Measurements from ENCODE around the gene CBX1. TPM values are rescaled to one million over a fixed set of nuclear protein-coding genes. Genes with fewer than 3 reads are reported as not detected.
"Not testable (repeated sequence)": the region's sequence is repeated elsewhere in the genome, so short reads cannot be mapped to it uniquely, and the experiment has no call there.

CBX1 gene
- total RNA-seq, 2 experiments from 2014 or later: 58.6 to 66.0 TPM

DNA sequence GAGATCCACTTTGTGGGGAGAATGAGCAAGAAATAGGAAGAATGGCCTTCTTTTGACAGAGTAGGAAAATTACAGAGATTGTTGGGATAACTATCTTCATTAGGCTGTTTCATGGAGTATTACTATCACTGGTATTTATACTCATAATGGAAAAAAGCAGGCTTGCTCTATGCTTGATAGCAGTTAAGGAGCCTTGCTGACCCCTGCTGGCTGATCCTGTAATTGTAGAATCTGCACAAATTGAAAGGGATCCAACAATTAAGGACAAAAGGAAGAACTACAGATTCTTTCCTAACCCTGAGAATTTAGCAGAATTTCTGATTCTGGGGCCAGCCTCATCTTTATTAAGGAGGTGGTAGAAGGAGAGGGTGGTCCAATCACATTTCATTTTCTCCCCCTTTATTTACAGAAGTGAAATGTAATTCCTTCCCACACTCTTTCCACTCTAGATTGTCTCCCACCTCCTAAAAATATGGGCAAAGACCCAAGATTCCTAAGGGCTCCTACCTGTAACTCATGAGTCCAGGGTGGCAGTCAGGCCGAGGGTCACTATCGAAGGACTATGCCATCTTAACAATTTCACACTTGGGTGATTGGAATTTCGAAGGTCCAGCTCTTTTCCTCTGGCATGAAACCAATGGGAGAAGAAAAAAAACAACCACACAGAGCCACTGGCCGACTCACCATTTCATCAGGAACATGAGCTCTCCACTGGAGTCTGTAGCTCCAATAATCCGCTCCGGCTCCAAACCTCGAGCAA is 26.8 kb downstream of the CBX1 start:
- Mint-ChIP-seq H3K4me3 (no peak overlapping the region), H3K9me3 (ENCODE audit: low read depth) (no peaks in the 10 kb centered on the region), H3K27ac (no peak overlapping the region), H3K36me3 (ENCODE audit: low read depth) (peaks cover 23% of the 10 kb centered on the region), H3K4me1 (no peaks in the 10 kb centered on the region), H3K27me3 (no peaks in the 10 kb centered on the region)
- intact Hi-C loops (cut with DNase I, micrococcal nuclease): loop anchor here (1.0 to 2.0 kb wide), 2 partner anchors 49 to 544 kb away; no protein-coding TSS in a partner anchor
- CTCF ChIA-PET: interaction anchor here (0.6 to 9.8 kb wide), 16 partner anchors 10 to 56 kb away, joined by 3 to 123 read pairs (median 6); partner anchors contain the start of gene NFE2L1
- POLR2A ChIA-PET: no interaction called here
- ATAC-seq: peak; percentile 75
- DNase-seq: peak; percentile 86

DNA sequence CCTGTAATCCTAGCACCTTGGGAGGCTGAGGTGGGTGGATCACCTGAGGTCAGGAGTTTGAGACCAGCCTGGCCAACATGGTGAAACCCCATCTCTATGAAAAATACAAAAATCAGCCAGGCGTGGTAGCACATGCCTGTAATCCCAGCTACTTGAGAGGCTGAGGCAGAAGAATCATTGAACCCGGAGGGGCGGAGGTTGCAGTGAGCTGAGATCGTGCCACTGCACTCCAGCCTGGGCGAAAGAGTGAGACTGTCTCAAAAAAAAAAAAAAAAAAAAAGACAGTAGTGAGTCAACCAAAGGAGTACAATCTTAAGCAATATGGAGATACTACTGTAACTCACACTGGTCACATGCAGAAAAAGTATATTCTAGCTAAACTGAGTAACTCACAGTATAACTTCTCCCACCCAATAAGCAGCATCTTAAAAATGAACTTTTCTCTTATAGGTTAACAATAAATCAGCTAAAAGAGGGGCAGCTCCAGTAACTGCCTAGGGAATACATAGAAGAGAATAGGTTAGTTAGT is 27.6 kb downstream of the CBX1 start:
- CTCF ChIA-PET: interaction anchor here (0.6 to 9.8 kb wide), 19 partner anchors 8 to 153 kb away, joined by 3 to 123 read pairs (median 4); partner anchors contain the start of gene NFE2L1
- POLR2A ChIA-PET: not testable (repeated sequence)

DNA sequence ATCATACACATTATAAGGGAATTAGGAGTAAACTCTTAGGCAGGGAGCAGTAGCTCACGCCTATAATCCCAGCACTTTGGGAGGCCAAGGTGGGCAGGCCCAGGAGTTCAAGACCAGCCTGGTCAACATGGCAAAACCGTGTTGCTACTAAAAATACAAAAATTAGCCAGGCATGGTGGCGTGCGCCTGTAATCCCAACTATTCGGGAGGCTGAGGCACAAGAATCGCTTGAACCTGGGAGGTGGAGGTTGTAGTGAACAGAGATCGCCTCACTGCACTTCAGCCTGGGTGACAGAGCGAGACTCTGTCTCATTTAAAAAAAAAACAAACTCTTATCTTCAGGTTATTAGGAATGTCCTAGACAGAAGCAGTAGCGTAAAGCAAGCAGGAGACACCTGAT is 28.5 kb downstream of the CBX1 start:
- H3K27me3 Mint-ChIP-seq; H3K4me1 Mint-ChIP-seq; POLR2A ChIA-PET; DNase-seq; H3K4me3 Mint-ChIP-seq; ATAC-seq; H3K9me3 Mint-ChIP-seq (ENCODE audit: low read depth); H3K27ac Mint-ChIP-seq; intact Hi-C loops (cut with DNase I, micrococcal nuclease): not testable (repeated sequence)
- CTCF ChIA-PET: interaction anchor here (0.6 to 9.8 kb wide), 10 partner anchors 9 to 52 kb away, joined by 3 to 123 read pairs (median 4); partner anchors contain the start of gene NFE2L1
- peaks cover 29% of the 10 kb centered on the region for H3K36me3 Mint-ChIP-seq (ENCODE audit: low read depth)

More for the DNA sequence above, 27.6 kb downstream of the CBX1 start:
- H3K27ac Mint-ChIP-seq; DNase-seq; H3K27me3 Mint-ChIP-seq; H3K4me3 Mint-ChIP-seq; H3K4me1 Mint-ChIP-seq; ATAC-seq; H3K9me3 Mint-ChIP-seq (ENCODE audit: low read depth): not testable (repeated sequence)
- peaks cover 25% of the 10 kb centered on the region for H3K36me3 Mint-ChIP-seq (ENCODE audit: low read depth)
- intact Hi-C loops (cut with DNase I, micrococcal nuclease): loop anchor here (1.0 to 2.0 kb wide), 2 partner anchors 48 to 545 kb away; no protein-coding TSS in a partner anchor

DNA sequence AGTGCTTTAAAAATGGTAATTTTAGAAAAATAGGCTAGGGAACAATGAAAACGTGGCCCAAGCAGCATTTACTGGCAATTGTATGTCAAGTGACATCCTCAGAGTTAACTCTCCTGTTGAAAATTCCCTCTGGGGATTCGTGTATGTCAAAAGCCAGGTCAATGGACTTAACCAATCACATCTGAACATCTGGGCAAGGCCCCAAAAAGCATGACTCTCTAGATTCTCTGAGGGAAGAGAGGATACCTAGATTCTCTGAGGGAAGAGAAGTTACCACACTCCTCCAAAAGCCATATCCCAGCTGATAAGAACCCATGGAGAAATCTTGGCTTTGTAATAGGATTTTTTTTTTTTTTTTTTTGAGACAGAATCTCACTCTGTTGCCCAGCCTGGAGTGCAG is 29.6 kb downstream of the CBX1 start:
- no peaks in the 10 kb centered on the region for H3K4me1 Mint-ChIP-seq
- POLR2A ChIA-PET: no interaction called here

DNA sequence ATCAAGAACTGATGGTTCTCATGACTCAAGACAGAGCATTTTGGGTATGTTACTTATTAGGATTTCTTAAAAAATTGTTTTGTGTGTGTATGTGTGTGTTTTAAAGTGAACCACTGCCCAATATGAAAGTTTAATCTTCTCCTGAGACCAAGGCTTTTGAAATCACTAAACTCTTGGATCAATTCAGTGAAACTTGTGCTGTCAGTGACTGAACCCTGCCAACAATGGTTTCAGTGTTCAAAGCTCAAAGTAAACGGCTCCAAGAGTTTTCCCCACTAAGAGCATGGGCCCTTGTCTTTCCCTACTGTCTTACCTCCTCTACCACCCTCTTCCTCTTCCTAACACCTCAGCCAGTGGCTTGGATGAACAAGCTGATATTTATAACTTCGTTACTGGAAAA is 31.1 kb downstream of the CBX1 start:
- ChIA-PET CTCF (no interaction called here), POLR2A (no interaction called here)
- H3K27me3 Mint-ChIP-seq: no peaks in the 10 kb centered on the region
- intact Hi-C loops (cut with DNase I, micrococcal nuclease): no loop called here
- H3K4me1 Mint-ChIP-seq: no peaks in the 10 kb centered on the region
- no peak overlapping the region for H3K27ac Mint-ChIP-seq
- no peak overlapping the region for H3K4me3 Mint-ChIP-seq
- ATAC-seq (no peak), DNase-seq (no peak)
- H3K9me3 Mint-ChIP-seq (ENCODE audit: low read depth): no peaks in the 10 kb centered on the region
- peaks cover 38% of the 10 kb centered on the region for H3K36me3 Mint-ChIP-seq (ENCODE audit: low read depth)

More for the DNA sequence above, 29.6 kb downstream of the CBX1 start:
- CTCF ChIA-PET: interaction anchor here (0.8 to 9.8 kb wide), 6 partner anchors 10 to 93 kb away, joined by 3 to 123 read pairs (median 4); partner anchors contain the start of gene NFE2L1
- intact Hi-C loops (cut with DNase I, micrococcal nuclease): no loop called here
- Mint-ChIP-seq H3K9me3 (ENCODE audit: low read depth) (no peaks in the 10 kb centered on the region), H3K4me3 (no peak overlapping the region), H3K27ac (no peak overlapping the region), H3K27me3 (no peaks in the 10 kb centered on the region), H3K36me3 (ENCODE audit: low read depth) (peaks cover 34% of the 10 kb centered on the region)
- no peak for DNase-seq
- no peak for ATAC-seq

DNA sequence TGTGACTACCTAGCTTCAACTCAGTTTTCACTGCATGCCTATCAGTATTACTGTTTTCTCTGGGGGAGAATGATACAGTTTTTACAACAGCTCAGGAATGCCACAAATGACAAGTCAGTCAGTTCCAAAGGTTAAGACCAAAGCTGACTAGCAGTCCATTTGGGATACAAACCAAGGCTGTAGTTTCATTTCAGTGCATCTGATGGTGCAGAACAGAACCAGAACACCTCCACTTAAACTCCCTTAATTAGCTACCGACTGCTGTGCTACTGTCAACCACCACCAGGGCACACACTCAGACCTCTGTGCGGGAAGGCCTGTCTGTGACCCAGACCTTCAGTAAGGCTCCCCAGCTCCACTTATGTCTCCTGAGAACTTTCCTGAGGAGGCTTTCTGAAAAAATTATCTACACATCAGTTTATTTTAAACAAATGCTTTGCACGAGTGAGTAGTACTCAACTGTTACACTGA is 32.8 kb downstream of the CBX1 start:
- Mint-ChIP-seq H3K4me3 (no peak overlapping the region), H3K27ac (no peak overlapping the region), H3K36me3 (ENCODE audit: low read depth) (peaks cover 43% of the 10 kb centered on the region), H3K27me3 (no peaks in the 10 kb centered on the region), H3K9me3 (ENCODE audit: low read depth) (no peaks in the 10 kb centered on the region), H3K4me1 (peaks cover 2% of the 10 kb centered on the region)
- intact Hi-C loops (cut with DNase I, micrococcal nuclease): no loop called here
- DNase-seq (peak; percentile 36), ATAC-seq (peak; percentile 78)
- ChIA-PET CTCF (interaction anchor here (0.6 to 4.4 kb wide), 23 partner anchors 8 to 174 kb away, joined by 3 to 33 read pairs (median 3); no protein-coding TSS in a partner anchor), POLR2A (interaction anchor here (0.7 kb wide), 1 partner anchor 83 kb away, joined by 3 read pairs; no protein-coding TSS in a partner anchor)

DNA sequence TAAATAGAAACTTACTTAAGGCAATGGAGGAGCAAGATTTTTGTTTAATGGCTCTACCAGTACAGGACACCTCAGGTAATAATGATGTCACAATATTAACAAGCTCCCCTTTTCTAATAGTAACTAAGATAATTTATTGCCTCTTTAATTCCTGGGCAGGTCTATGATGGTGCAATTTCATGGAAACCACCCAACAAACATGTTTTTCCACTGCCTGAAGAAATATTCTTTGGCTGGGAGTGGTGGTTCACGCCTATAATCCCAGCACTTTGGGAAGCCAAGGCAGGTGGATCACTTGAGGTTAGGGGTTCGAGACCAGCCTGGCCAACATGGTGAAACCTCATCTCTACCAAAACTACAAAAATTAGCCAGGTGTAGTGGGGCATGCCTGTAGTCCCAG is 33.5 kb downstream of the CBX1 start:
- H3K9me3 Mint-ChIP-seq (ENCODE audit: low read depth); POLR2A ChIA-PET; H3K4me1 Mint-ChIP-seq; DNase-seq; ATAC-seq; H3K4me3 Mint-ChIP-seq; intact Hi-C loops (cut with DNase I, micrococcal nuclease); H3K27me3 Mint-ChIP-seq; H3K27ac Mint-ChIP-seq: not testable (repeated sequence)
- CTCF ChIA-PET: interaction anchor here (0.7 to 4.4 kb wide), 20 partner anchors 9 to 175 kb away, joined by 3 to 33 read pairs (median 4); no protein-coding TSS in a partner anchor
- peaks cover 40% of the 10 kb centered on the region for H3K36me3 Mint-ChIP-seq (ENCODE audit: low read depth)

DNA sequence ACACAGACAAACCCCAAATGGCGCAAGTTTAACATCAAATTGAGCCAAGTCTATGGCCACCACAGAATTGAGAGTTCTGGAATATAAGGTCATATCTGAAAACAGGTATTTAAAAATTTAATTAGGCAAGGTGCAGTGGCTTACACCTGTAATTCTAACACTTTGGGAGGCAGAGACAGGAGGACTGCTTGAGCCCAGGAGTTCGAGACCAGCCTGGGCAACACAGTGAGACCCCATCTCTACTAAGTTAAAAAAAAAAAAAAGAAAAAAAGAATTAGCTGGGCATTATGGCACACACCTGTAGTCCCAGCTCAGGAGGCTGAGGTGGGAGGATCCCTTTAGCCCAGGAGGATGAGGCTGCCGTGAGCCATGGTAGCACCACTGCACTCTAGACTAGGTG is 34.0 kb downstream of the CBX1 start:
- Mint-ChIP-seq H3K9me3 (ENCODE audit: low read depth) (no peaks in the 10 kb centered on the region), H3K4me3 (no peak overlapping the region), H3K36me3 (ENCODE audit: low read depth) (peaks cover 44% of the 10 kb centered on the region), H3K4me1 (peaks cover 2% of the 10 kb centered on the region), H3K27me3 (no peaks in the 10 kb centered on the region), H3K27ac (no peak overlapping the region)
- ChIA-PET POLR2A (no interaction called here), CTCF (interaction anchor here (0.7 to 4.4 kb wide), 9 partner anchors 9 to 119 kb away, joined by 3 to 33 read pairs (median 6); no protein-coding TSS in a partner anchor)
- DNase-seq: no peak
- no peak for ATAC-seq
- intact Hi-C loops (cut with DNase I, micrococcal nuclease): no loop called here

DNA sequence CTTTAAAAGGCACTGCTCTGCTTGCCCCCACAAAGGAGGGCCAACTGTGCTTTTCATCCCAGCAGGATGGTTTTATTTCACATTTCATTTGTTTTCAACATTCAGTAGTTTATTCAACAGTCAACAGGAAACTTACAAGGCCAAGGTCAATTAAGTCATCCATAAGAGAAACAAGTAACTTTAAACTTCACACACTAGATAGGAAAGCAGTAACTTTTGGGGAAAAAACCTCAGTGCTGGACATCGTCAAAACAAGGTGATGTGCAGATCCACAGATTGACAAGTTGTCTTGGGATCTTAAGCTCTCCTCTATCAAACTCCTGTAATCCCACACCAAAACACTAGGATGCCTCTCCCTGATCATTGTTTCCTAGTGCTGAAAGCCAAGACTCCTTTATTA is 34.6 kb downstream of the CBX1 start:
- Mint-ChIP-seq H3K36me3 (ENCODE audit: low read depth) (peaks cover 44% of the 10 kb centered on the region), H3K4me1 (peaks cover 2% of the 10 kb centered on the region), H3K27me3 (no peaks in the 10 kb centered on the region), H3K27ac (peak overlapping the region; percentile 38), H3K4me3 (no peak overlapping the region), H3K9me3 (ENCODE audit: low read depth) (no peaks in the 10 kb centered on the region)
- intact Hi-C loops (cut with DNase I, micrococcal nuclease): no loop called here
- ChIA-PET POLR2A (interaction anchor here (0.6 kb wide), 1 partner anchor 51 kb away, joined by 3 read pairs; no protein-coding TSS in a partner anchor), CTCF (interaction anchor here (1.0 to 4.4 kb wide), 6 partner anchors 8 to 67 kb away, joined by 3 to 33 read pairs (median 5); no protein-coding TSS in a partner anchor)
- ATAC-seq (no peak), DNase-seq (no peak)

DNA sequence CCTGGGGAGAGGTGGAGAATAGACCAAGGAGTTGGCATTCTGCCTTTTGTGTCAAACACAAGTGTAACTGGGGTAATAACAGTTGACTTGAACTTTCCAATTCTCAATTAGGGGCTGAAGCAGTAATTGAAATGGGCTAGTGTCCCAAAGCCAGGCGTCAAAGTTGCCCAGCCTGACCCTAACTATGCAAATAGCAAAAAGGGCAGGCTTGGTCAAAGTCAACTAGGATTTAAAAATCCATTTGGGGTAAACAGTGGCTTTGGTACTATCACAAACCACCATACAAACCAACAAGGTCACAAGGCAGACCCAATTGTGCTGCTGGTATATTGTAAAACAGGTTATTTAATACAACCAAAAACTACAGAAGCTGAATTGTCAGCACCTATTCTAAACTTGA is 35.1 kb downstream of the CBX1 start:
- no peaks in the 10 kb centered on the region for H3K27me3 Mint-ChIP-seq
- intact Hi-C loops (cut with DNase I, micrococcal nuclease): no loop called here
- DNase-seq (no peak), ATAC-seq (no peak)
- peaks cover 44% of the 10 kb centered on the region for H3K36me3 Mint-ChIP-seq (ENCODE audit: low read depth)
- H3K4me3 Mint-ChIP-seq: no peak overlapping the region
- peaks cover 2% of the 10 kb centered on the region for H3K4me1 Mint-ChIP-seq
- H3K9me3 Mint-ChIP-seq (ENCODE audit: low read depth): no peaks in the 10 kb centered on the region
- POLR2A ChIA-PET: interaction anchor here (0.6 kb wide), 1 partner anchor 51 kb away, joined by 3 read pairs; no protein-coding TSS in a partner anchor
- CTCF ChIA-PET: interaction anchor here (1.0 to 4.4 kb wide), 5 partner anchors 13 to 67 kb away, joined by 3 to 33 read pairs (median 5); no protein-coding TSS in a partner anchor
- no peak overlapping the region for H3K27ac Mint-ChIP-seq

DNA sequence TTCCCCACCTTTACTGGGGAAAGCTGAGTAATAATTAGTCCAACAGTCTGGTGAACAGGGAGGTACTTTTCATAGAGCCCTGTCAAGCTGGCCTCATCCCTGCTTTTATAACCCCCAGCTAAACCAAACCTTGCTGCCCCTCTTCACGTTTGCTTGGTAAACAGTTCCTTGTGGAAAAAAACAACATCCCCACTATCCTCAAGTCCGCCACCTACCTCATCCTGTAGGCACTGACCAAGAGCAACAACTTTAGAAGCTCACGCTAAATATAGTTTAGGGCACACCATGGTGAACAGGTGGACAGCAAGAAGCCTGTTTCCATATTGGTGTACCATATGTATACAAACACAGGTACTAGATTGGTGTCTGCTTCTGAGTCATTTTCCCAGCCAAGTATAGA is 36.6 kb downstream of the CBX1 start:
- CTCF ChIA-PET: interaction anchor here (0.5 to 1.6 kb wide), 5 partner anchors 17 to 47 kb away, joined by 3 to 9 read pairs (median 3); no protein-coding TSS in a partner anchor
- DNase-seq (no peak), ATAC-seq (no peak)
- Mint-ChIP-seq H3K4me3 (no peak overlapping the region), H3K4me1 (peaks cover 2% of the 10 kb centered on the region), H3K27me3 (no peaks in the 10 kb centered on the region), H3K9me3 (ENCODE audit: low read depth) (no peaks in the 10 kb centered on the region), H3K36me3 (ENCODE audit: low read depth) (peaks cover 52% of the 10 kb centered on the region), H3K27ac (peak overlapping the region; percentile 34)
- intact Hi-C loops (cut with DNase I, micrococcal nuclease): no loop called here
- POLR2A ChIA-PET: no interaction called here

Data from activated CD4-positive, alpha-beta T cell treated with anti-CD3 and anti-CD28 coated beads for 36 hours (primary cell).